Ecto neural progenitor cell (in vitro differentiated cells): ENCODE data around the gene PSTPIP1.

Source experiments
- DNase-seq: peaks from one replicate; pipeline ENCODE4 v3.0.0-alpha.2; 2018; ENCODE audit warnings: low spot score

PSTPIP1 gene

DNA sequence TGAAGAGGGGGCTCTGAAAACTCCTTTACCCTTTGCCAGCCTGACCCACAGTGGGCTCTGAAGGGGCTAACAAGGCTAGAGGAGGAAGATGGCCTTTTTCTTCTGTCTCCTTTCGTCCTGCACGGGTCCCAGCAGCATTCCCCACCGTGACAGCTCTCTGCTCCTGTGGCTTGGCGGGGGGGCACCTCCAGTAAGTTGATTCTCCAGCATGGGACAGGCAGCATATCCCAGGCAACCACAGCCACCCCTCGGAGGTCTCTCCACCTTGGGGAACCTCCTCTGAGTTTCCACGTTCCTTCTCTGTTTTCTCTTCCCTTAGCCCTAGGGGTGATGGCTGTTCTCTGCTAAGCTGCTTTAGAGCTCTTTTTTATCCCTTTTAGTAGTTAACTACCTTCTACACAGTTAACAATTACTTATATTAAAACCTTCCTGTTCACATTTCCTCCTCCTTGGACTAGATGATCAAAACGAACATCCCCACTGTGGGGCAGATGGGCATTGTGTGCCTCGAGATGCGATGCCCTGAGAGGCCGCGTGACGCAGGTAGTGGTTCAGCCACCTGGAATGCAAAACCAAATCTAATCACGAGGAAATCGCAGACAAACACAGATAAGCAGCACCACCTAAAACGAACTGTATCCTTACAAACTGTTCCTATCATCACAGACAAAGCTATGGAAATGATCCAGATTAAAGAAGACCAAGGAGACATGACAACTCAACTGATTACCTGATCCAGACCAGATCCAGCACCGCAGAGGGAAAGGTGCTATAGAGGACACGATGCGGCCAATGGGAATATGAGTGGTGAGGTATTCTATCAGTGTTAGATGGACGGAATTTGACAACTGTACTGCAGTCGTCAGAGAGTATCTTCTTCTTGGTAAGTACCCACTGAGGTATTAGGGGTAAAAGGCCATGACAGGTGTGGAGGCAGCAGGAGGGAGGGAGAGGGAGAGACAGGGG lies 48.3 kb downstream of the PSTPIP1 start:
- DNase-seq: no peak

DNA sequence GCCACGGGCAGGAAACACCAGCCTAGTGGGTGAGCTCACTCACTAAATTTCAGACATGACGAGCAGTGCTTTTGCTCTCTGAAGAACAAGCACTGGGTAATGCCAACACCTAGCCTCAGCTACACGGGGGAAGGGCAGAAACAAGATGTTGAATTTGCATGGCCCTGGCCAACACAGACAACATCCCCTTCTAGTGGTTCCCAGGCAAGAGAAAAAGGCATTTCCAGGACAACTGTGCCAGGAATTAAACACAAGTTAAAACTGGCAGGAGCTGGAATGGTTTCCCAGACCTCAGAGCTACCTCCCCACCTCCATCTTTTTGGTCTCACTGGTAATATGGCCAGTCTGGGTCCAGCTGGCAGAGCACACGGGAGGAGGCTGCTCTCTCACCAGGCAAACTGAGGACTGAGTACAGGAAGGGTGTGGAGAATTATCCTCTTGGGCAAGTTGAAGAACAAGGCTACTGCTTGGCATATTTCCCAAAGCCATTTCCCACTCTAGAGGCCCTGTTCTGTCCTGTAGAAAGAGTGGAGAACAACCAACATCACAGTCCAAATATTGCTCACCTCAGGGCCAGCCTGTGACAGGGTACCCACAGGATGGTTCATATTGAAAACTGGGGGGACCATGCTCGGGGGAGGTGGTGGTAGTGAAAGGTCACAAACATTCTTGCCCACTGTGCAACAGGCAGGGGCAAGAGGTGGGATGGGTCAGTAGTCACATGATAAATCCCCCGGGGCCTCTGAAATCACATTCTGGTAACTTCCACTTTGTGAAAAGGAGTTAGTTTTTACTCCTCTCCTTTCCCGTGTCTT lies 49.5 kb downstream of the PSTPIP1 start:
- DNase-seq: no peak

DNA sequence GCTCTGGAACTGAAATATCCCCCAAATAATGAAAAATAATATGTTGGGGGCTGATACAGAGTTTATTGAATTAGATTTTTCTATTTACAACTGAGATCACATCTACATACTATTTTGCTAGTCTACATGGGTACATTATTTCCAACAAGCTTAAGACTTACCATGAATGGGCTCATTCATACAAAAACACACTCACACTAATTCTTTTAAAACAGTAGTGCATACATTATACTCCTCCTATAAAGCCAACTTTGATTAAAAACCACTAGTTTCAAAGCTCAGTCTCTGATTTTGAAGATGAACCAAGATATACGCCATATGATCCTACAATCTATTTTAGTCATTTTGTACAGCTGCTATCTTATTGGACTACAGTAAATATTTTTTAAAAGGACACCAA lies 51.1 kb downstream of the PSTPIP1 start:
- DNase-seq: no peak

DNA sequence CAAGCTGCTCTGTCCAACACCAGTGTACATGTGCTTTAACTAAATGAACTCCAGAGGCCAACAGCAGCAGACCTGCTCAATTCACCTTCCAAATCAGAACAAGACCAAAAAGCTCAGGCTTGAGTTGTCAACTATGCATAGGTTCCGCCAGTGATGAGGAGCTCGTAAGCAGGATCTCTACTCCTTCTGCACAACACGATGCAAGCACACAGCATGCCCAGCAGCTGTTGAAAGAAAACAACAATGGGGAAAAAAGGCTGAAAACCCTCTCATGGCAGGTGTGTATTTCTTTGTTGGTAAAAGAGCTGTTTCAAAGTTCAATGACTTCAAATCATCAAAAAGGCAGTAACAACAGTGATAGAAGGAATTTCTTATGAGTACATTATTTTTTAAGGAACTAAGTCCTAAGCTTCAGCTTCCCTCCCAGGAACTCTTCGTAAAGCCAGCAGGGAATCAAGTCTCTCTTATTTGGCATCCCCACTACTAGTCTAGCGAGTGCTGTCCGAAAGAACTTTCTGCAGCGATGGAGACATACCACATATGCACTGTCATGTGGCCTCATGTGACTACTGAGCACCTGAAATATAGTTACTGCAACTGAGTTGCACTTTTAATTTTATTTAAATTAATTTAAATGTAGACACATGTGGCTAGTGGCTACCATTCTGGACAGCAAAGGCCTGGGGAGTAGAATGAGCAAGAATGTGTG lies 51.9 kb downstream of the PSTPIP1 start:
- no peak for DNase-seq

DNA sequence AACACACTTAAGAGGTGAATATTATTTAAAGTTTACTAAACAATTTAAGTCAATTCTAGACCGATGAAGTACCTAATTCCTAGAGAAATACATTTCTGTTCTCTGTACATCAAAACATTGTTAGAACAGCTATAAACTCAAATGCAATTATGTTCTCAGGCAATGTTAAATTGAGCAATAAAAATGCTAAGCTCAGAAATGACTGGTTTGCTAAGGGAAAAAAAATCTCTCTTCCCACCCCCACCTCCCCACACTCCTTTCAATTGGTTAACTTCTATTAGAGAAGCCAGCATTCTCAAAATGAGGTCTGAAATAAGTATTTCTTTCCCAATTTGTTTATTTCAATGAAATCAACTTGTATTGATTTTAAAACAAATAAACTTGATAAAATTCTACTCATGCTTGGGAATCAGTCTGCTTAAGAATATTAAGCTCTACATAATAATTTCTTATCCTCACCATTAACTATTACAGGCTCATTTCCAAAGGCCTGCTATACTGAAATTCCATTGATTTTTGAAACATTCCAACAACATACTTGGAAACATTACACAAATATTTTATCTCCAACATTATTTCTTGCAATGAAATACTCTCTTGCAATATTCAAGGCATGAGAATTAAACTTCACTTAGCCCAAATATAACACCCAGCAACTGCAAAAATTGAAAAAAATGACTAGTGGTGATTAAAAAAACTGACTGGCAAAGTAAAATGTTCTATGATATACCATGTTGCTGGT lies 53.4 kb downstream of the PSTPIP1 start:
- DNase-seq: no peak

DNA sequence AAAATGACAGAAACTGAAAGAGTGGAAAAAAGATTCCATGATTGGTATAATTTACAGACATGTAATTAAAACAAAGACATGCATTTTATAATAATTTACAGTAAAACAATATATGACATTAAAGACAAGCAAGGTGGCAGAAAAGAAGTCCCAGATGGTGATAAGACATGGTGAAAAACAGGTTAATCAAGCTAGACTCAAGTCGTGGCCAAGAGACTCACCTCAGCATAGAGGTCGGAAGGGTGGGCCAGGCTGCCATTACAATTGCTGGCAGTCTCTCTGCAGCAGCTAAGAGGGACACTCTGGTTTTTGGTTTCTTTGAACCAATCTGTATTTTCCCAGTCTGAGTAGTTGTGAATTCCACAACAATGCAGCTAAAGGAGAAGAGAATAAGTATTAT lies 57.6 kb downstream of the PSTPIP1 start:
- no peak for DNase-seq

DNA sequence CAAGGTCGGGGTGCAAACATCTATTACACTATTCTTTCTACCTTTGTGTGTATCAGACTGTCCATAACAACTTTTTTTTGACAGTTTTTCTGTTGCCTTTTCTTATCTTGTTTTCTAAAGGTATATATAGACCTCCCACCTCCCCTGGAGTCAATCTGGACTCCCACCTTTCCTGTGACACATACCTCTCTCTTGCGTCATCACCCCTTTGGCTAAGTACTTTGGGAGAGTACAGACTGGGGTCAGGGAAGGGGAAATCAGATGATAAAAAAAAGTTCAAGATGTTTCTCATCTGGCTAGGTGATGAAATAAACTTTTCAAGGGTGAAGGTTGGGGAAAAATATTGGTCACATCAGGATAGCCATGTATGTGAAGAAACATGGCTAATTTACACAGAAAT lies 58.8 kb downstream of the PSTPIP1 start:
- no peak for DNase-seq

DNA sequence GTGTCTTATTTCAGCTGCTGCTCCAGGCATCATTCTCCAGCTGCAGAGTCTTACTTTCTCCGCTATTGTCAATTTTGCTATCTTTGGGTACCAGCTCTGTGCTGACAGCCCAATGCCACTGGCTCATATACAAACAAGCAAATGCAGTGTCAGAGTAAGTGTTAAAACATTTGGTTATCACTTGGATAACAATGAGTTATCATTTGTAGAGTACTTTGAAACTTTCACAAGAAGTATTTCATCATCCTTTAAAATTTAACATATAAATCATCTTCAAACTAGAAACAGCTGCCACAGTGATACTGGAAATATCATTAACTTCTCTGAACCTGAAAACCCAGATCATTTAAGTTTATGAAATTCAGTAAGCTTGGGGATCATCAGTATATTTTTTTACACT lies 62.1 kb downstream of the PSTPIP1 start:
- DNase-seq: no peak

DNA sequence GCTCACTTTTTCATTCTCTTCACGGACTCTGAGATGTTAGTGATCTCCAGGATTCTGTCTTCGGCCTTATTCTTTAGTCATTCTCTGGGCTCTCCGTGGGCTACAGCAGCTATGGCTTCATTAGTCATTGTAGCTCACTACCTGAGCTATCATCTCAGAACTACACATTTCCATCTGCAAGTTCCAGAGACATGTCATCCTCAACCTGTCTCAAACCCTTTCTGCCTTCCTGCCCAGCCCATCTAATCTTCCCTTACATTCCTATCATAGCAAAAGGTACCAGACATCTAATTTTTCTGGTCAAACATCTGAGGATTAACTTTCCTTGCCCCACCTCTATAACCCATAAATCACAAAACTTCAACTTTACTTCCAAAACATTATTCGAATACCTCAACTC lies 62.8 kb downstream of the PSTPIP1 start:
- DNase-seq: no peak

DNA sequence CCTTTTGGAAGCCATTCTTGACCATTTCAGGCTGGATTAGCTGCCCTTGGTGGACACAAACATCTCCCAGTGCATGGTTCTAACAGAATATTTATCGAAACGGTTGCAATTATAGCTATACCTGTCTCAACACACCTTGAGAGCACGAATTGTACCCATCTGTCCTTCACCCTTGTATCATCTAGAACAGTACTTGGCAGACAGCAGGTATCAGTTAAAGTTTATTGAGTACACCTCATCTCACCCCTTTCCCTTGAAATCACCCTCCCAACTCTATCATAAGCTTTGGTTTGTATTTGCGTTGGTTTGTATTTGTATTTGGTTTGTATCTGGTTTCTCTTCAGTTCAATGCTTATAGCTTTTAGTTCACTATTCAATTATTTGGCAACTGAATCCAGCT lies 63.5 kb downstream of the PSTPIP1 start:
- DNase-seq: no peak

DNA sequence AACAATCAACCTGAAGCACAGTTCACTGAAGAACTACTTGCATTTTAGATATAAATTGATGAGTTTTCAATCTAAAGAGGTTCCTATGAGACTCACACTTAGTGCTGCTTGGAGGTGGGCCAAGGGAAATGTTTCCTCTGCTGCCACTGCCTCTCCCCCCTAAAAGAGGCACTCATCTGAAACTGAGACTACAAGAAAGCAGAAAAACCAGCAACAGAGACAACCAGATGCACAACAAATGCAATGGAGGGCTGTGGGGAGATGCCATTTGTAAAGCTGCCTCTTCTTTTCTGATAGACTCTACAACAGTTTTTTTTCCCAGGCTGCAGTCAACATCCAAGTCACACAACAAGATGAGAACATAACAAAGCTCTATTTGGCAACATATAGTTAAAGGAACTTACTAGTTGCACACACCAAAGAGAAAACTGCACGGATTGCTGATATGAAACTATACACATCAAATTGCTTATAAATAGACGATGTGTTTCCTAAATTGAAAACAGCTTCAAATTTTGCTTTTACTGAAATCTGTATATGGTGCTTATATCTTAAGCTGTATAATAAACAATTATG lies 64.9 kb downstream of the PSTPIP1 start:
- DNase-seq: no peak

DNA sequence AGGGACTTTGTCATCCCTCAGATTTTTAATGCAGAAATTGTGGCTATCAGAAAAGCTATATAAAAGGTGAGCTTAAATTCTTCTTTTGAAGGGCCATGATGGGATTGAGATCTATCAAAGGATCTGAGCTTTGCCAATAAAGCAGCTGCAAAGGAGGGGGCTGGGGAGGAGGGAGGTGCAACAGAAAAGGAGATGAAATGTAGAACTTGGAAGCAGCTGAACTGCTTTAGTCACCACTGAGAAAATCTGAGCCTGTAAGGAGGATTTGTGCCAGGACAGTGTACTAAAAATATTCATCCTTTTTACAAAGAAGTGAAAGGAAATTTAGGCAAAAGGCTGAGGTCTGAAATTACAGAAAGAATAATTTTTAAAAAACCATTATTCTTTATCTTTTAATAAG lies 65.6 kb downstream of the PSTPIP1 start:
- no peak for DNase-seq

DNA sequence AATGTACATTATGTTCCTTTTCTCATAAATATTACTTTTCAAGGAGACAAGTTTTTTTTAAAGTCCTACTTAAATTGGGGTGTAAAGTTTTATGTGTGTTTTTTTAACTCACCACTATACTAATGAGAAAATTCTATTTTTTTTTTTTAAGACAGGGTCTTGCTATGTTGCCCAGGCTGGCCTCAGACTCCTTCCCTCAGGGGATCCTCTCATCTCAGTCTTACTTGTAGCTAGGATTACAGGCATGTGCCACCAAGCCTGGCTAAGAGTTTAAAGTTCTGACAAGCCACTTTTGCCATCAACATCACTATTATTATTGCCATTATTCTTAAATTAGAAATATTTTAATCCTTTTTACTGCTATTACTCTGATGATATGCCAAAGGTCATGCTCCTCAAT lies 68.3 kb downstream of the PSTPIP1 start:
- DNase-seq: no peak

DNA sequence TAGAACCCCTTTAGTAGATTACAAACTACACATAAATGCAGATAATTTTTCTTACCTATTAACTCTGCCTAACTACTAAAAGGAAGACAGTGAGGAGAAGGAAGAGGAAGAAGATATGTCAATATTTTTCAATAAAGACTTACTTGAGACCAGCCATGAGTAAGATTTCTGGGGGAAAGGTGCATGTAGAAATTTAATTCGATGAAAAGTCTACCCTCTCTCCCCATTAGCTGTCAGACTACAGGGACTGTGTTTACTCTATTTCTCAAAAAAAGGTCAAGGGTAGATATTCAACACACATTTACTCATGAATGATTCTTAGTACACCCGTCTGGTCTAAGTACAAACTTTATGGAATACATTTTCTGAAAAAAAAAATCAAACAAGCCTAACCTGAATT lies 69.1 kb downstream of the PSTPIP1 start:
- no peak for DNase-seq

DNA sequence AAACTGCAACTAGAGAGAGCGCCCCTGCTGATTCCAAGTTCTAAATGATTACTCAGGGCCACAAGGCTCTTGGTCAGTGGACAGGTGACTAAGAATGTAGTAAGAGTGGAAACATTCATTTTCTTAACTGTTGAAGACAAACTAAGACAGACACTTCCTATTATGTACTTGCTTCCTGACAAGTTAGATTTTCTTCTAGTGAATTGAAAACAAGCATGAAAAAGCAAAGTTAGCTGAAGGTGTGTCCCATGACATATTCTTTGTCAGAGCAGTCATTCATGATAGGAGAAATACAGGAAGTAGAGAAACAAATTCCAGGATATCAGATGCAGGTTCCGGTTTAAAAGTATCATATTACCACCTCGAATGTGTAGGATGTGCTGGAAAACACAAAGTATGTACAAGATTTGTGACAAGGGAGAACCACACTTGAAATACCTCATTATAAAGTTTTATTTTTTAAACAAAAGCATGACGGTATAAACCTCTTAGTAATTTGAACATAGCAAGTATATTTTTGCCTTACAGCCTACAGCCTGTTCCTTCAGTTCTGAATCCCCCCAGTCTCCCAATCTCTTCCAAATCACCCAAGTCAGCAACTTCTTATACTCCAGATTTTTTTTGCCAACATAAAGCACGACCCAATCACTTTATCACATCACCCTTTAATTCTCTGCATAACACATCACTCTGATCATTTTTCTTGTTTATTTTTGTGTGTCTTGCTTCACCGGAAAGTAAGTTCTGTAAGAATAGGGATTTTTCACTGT lies 69.8 kb downstream of the PSTPIP1 start:
- no peak for DNase-seq

DNA sequence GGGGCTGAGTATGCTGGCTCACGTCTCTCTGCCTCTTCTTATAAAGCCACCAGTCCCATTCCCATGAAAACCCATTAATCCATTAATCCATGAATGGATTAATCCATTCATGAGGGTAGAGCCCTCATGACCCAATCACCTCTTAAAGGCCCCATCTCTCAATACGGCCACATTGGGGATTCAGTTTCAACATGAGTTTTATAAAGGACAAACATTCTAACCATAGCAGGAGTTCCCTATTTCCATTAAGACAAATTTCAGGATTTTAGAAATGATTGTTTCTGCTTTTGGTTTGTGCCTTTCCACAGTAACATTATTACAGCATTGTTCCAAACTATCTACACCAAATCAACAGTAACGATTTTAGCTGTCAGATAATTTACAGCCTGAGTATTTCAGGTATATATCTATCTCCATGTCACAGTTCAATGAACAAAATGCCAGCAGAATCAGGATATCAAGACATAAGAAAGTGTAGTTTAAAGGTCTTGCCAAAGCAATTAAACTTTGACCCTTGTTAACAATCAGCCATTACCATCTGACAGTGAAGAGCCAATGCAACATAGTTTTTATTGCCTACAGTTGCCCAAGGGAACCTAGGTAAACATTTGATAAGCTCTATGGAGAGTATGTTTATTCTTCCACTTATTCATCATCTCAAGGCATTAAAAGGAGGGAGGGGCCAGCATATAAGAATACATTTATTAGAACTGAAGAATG lies 72.2 kb downstream of the PSTPIP1 start:
- no peak for DNase-seq

DNA sequence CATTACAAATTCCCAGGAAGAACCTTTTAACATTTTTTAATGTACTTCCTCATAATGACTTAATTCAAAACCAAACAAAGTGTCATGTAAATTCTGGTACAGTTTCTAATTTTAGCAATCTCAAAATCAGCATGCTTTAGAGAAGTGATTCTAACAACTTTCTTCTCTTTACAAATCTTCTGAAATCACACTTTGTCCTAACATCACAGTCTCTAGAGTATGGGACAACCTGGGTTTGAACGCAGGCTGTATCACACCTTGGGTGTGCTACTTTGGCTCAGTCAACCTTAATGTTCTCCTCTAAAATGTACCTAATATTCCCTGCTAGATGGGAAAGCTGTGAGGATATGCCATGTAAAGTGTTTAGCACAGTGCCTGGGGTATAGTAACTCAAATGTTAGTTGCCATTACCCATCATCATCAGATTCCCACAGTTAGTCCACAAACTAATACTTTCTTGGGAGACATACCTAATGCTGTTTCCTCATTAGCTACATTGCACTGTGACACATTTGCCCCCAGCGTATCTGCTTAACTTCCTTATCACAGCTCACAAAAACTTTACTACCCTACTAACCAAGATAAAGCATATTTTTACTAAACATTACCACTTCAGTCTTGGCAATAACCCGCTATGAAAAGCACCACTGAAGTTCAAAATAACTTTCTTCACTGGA lies 72.9 kb downstream of the PSTPIP1 start:
- no peak for DNase-seq

DNA sequence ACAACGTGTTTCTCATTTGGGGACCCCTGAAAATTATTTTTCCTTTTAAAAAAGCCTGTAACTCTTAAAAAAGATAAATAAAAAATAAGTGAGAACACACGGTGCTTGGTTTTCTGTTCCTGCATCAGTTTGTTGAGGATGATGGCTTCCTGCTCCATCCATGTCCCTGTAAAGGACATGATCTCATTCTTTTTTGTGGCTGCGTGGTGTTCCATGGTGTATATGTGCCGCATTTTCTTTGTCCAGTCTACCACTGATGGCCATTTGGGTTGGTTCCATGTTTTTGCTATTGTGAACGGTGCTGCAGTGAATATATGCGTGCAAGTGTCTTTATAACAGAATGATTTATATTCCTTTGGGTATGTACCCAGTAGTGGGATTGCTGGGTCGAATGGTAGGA lies 73.7 kb downstream of the PSTPIP1 start:
- DNase-seq: no peak

DNA sequence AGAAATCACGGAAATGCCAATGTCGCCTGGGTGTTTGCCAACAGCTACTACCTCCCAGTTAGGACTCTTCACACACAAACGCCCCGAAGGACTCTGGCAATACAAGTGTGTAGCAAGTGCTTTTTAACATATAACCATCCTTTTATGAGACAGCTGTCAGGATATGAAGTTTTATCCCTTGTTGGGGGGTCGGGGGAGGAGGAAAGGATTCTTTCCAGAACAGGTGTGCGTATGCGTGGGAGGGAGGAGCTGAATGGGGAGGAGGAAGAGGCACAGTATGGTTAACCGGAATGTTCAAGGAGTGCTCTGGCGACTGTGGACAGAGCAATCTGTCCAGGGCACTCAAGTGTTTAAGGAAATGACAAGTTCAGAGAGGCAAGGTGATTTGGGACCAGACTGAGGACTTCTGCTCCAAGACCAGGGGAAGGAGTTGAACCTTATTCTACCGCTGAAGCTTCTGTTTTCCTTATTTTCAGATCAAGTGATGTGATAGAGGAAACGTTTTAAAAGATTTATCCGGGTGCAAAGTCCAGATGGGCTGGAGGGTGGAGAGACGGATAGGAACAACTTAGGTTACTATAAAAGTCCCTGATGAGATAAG lies 74.7 kb downstream of the PSTPIP1 start:
- no peak for DNase-seq
